ENCODE measurements around the gene IYD.
"Not testable (repeated sequence)": the region's sequence is repeated elsewhere in the genome, so short reads cannot be mapped to it uniquely, and the experiment has no call there.

The IYD gene

DNA sequence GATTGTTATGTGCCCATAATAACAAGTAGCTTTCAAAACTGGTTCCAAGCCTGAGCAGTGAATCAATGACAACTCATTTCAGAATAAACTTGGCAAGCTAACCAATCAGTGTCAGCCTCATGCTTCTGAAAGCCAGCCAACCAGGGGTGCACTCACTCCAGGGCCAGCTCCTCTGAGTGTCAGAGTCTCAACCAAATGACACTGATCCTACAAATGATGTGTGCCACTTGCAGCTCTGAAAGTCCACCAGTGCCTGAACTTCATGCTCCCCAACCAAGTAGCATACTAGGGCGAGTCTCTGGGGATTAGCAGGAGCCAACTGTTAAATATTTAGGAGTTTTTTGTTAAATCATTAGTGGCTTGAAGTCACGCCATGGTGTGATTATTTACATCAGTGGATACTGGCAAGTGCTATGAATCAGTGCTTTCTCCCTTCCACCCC is 4.5 kb downstream of the IYD start:
- Histone ChIP-seq H3K4me1 (ENCODE audit: insufficient read depth, low read length) (no peaks in the 10 kb centered on the region), H3K9me3 (ENCODE audit: insufficient read depth, low read depth, low read length) (no peaks in the 10 kb centered on the region), H3K27me3 (ENCODE audit: insufficient read depth, low read length) (no peaks in the 10 kb centered on the region), H3K36me3 (ENCODE audit: insufficient read depth, low read length) (no peaks in the 10 kb centered on the region), H3K9ac (ENCODE audit: low read depth, low read length) (no peak overlapping the region), H3K27ac (ENCODE audit: low read depth, low read length) (no peak overlapping the region), H3K4me3 (ENCODE audit: low read length) (no peak overlapping the region)
- WGBS = 78% methylated on average over 2 of the region's 2 CpGs

DNA sequence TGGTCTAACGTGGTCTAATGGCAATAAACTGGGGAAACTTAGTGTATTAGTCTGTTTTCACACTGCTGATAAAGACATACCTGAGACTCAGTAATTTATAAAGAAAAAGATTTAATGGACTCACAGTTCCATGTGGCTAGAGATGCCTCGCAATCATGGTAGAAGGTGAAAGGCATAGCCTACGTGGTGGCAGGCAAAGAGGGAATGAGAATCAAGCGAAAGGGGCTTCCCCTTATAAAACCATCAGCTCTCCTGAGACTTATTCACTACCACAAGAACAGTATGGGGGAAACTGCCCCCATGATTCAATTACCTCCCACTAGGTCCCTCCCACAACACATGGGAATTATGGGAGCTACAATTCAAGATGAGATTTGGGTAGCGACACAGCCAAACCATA is 5.5 kb downstream of the IYD start:
- WGBS = 74% methylated on average over 5 of the region's 5 CpGs
- not testable (repeated sequence) for H3K9ac ChIP-seq (ENCODE audit: low read depth, low read length); H3K27me3 ChIP-seq (ENCODE audit: insufficient read depth, low read length); H3K9me3 ChIP-seq (ENCODE audit: insufficient read depth, low read depth, low read length); H3K4me1 ChIP-seq (ENCODE audit: insufficient read depth, low read length); H3K4me3 ChIP-seq (ENCODE audit: low read length); H3K27ac ChIP-seq (ENCODE audit: low read depth, low read length); H3K36me3 ChIP-seq (ENCODE audit: insufficient read depth, low read length)

DNA sequence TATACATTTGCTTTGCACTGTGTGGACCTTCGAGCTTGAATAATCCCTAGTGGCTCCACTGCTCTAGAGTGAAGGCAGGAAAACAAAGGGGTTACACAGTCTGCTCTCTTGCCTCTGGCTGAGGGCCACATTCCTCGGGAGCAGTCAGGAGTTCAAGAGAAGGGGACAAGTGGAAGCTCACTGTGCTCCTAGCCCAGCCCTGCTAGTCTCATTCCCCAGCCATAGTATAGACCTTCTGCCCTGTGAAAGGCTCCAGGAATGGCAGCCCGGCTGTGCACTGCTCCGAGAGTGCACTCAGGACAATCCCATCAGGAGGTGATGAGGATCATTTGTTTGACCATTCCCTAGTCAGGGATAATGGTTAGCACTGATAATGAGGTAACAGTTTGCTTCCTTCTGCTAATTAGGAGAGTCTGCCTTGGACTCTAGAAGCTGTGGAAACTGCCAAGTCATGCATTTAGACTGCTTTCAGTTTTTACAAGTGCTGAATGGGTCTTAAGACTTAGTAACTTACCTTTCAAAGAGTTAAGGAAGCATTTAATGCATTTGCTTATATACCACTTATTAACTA is 8.5 kb downstream of the IYD start:
- no peak overlapping the region for H3K4me3 ChIP-seq (ENCODE audit: low read length)
- no peak overlapping the region for H3K9ac ChIP-seq (ENCODE audit: low read depth, low read length)
- no peak overlapping the region for H3K27ac ChIP-seq (ENCODE audit: low read depth, low read length)
- 80% methylated on average over 4 of the region's 4 CpGs for WGBS
- no peaks in the 10 kb centered on the region for H3K4me1 ChIP-seq (ENCODE audit: insufficient read depth, low read length)
- no peaks in the 10 kb centered on the region for H3K27me3 ChIP-seq (ENCODE audit: insufficient read depth, low read length)
- no peaks in the 10 kb centered on the region for H3K9me3 ChIP-seq (ENCODE audit: insufficient read depth, low read depth, low read length)
- no peaks in the 10 kb centered on the region for H3K36me3 ChIP-seq (ENCODE audit: insufficient read depth, low read length)

DNA sequence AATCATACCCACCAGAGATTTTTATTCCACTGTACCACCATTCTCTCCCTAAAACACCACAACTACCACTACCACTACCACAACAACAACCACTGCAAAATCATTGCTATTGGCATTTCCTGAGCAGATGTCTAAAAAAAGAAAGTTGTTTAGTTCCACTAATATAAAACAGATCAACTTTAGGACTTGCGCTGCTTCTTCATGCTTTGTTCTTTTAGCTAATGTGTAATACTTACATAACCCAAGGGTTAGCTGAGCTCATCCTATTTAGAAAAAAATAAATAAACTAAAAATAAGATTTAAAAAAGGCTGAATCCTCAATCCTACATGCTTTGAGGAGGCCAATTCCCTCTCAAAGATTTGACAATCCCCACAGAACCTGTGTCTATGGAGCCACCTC is 11.4 kb downstream of the IYD start:
- Histone ChIP-seq H3K27me3 (ENCODE audit: insufficient read depth, low read length) (no peaks in the 10 kb centered on the region), H3K9ac (ENCODE audit: low read depth, low read length) (no peak overlapping the region), H3K27ac (ENCODE audit: low read depth, low read length) (no peak overlapping the region), H3K36me3 (ENCODE audit: insufficient read depth, low read length) (no peaks in the 10 kb centered on the region), H3K9me3 (ENCODE audit: insufficient read depth, low read depth, low read length) (no peaks in the 10 kb centered on the region), H3K4me1 (ENCODE audit: insufficient read depth, low read length) (no peaks in the 10 kb centered on the region), H3K4me3 (ENCODE audit: low read length) (no peak overlapping the region)
- no CpG with 5 or more reads among the region's 1 CpG for WGBS

DNA sequence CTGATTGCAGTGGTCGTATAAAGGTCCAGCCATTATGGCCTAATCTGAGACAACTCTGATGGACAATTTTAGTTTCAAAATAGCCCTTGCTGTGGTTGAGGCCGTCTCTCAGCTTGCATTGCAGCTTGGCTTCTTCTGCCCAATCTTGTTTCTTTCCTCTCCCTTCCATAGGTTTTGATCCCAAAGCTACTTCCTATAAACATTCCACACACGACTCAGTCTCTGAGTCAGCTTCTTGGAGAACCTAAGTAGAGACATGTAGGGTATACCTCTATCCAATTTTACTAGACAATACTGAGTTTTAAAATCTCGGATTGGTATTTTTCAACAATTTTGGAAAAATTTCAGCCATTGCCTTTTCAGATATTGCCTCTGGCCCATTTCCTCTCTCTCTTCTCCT is 13.4 kb downstream of the IYD start:
- no peaks in the 10 kb centered on the region for H3K27me3 ChIP-seq (ENCODE audit: insufficient read depth, low read length)
- H3K4me3 ChIP-seq (ENCODE audit: low read length) = no peak overlapping the region
- no peaks in the 10 kb centered on the region for H3K36me3 ChIP-seq (ENCODE audit: insufficient read depth, low read length)
- WGBS = 91% methylated on average over 4 of the region's 4 CpGs
- no peaks in the 10 kb centered on the region for H3K4me1 ChIP-seq (ENCODE audit: insufficient read depth, low read length)
- H3K9ac ChIP-seq (ENCODE audit: low read depth, low read length) = no peak overlapping the region
- no peak overlapping the region for H3K27ac ChIP-seq (ENCODE audit: low read depth, low read length)
- no peaks in the 10 kb centered on the region for H3K9me3 ChIP-seq (ENCODE audit: insufficient read depth, low read depth, low read length)

DNA sequence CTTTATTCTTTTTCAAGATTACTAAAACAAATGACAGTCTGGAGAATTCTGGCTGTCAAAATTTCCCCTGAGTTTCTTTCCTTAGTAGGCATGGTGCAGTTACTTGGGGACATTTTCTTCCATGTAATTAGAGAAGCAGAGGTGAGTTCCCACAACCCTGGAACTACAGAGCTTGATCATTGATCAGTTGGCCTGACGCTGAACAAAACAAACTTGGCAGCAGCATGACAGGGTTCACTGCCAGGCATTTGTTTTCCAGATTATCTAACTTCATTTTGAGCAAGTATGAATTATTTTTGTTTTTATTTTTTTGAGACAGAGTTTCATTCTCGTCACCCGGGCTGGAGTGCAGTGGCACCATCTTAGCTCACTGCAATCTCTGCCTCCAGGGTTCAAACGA is 22.6 kb downstream of the IYD start:
- 90% methylated on average over 4 of the region's 4 CpGs for WGBS
- Histone ChIP-seq H3K9me3 (ENCODE audit: insufficient read depth, low read depth, low read length) (no peaks in the 10 kb centered on the region), H3K27me3 (ENCODE audit: insufficient read depth, low read length) (peaks cover 6% of the 10 kb centered on the region), H3K4me1 (ENCODE audit: insufficient read depth, low read length) (no peaks in the 10 kb centered on the region), H3K4me3 (ENCODE audit: low read length) (no peak overlapping the region), H3K27ac (ENCODE audit: low read depth, low read length) (no peak overlapping the region), H3K36me3 (ENCODE audit: insufficient read depth, low read length) (no peaks in the 10 kb centered on the region), H3K9ac (ENCODE audit: low read depth, low read length) (no peak overlapping the region)

DNA sequence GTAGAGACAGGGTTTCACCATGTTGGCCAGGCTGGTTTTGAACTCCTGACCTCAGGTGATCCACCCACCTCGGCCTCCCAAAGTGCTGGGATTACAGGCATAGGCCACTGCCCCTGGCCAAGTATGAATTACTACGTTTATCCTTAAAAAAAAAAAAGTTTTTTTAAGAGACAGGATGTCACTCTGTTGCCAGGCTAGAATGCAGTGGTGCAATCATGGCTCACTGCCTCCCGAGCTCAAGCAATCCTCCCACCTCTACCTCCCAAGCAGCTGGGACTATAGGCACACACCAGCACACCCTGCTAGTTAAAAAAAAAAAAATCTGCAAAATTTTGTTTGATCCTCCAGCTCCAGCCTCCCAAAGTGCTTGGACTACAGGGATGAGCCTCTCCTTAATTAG is 23.1 kb downstream of the IYD start:
- Histone ChIP-seq H3K9me3 (ENCODE audit: insufficient read depth, low read depth, low read length) (no peaks in the 10 kb centered on the region), H3K9ac (ENCODE audit: low read depth, low read length) (no peak overlapping the region), H3K4me1 (ENCODE audit: insufficient read depth, low read length) (no peaks in the 10 kb centered on the region), H3K27ac (ENCODE audit: low read depth, low read length) (no peak overlapping the region), H3K4me3 (ENCODE audit: low read length) (no peak overlapping the region), H3K27me3 (ENCODE audit: insufficient read depth, low read length) (peaks cover 6% of the 10 kb centered on the region), H3K36me3 (ENCODE audit: insufficient read depth, low read length) (no peaks in the 10 kb centered on the region)
- 94% methylated on average over 3 of the region's 3 CpGs for WGBS

DNA sequence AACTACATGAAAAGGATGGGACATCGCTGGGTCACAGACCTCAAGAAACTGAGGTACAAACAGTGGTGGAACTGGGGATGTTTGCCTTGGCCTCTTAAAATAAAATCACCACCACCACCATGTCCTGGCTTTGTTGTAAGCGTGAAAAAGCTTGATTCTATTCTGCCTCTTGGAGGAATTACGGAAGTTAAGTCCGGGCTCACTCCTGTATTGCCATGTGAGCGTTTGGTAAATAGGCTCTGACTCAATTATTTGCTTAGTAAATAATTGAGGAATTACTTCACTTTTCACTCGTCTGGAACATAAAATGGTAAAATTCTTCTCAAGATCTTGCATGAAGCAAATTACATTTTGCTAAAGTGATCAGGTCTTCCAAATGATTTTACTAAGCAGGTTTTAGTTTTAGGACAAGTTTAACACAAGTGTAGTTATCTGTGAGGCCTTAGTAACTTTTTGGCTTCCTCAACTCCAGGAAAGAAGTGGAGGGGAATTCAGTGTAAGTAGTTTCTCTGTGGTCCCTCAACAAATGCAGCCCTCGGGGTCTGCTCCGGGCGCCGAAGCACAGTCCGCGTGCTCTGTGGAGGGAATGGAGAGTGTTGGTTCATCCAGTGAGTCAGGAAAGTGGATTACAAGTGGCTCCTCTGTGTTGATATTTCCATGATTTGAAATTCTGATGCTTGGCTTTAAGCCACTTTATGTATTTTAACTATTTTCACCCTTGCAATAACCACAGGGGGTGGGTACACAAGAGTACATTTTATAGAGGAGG is 23.8 kb downstream of the IYD start:
- no peak overlapping the region for H3K27ac ChIP-seq (ENCODE audit: low read depth, low read length)
- no peak overlapping the region for H3K9ac ChIP-seq (ENCODE audit: low read depth, low read length)
- 95% methylated on average over 12 of the region's 12 CpGs for WGBS
- H3K4me3 ChIP-seq (ENCODE audit: low read length) = no peak overlapping the region
- H3K27me3 ChIP-seq (ENCODE audit: insufficient read depth, low read length) = peaks cover 6% of the 10 kb centered on the region
- no peaks in the 10 kb centered on the region for H3K4me1 ChIP-seq (ENCODE audit: insufficient read depth, low read length)
- H3K9me3 ChIP-seq (ENCODE audit: insufficient read depth, low read depth, low read length) = no peaks in the 10 kb centered on the region
- no peaks in the 10 kb centered on the region for H3K36me3 ChIP-seq (ENCODE audit: insufficient read depth, low read length)

DNA sequence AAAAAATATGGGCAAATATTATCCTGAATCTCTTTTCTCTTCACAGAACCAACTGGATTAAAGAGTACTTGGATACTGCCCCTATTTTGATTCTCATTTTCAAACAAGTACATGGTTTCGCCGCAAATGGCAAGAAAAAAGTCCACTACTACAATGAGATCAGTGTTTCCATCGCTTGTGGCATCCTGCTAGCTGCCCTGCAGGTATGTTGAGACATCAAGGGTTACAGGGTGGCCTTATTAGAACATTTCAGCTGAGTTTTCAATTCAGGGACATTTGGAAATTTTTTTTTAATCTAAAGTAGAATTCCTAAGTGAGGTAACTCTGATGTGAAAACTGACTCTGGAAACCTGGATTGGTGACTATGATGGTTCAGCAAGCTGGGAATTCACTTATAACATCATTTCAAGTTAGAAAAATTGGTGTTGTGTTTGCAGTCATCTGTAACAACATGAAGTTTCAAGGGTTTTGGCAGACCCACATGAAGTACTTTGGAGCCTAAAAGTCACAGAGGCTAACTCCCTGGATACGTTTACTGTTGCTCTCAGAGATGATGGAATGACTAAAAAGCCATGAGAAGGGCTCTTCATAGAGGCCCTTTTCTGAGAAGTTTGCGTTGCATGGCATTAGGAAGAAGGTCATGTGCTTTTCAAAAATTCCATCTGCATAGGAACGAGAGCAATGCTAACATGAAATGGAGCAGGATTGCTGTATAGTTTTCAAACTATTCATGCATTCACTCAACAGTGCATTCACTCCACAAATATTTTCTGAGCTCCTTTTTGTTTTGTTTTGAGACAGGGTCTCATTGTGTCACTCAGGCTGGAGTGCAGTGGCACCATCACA is 25.5 kb downstream of the IYD start:
- 92% methylated on average over 6 of the region's 6 CpGs for WGBS
- H3K27me3 ChIP-seq (ENCODE audit: insufficient read depth, low read length) = peaks cover 6% of the 10 kb centered on the region
- no peak overlapping the region for H3K9ac ChIP-seq (ENCODE audit: low read depth, low read length)
- no peaks in the 10 kb centered on the region for H3K9me3 ChIP-seq (ENCODE audit: insufficient read depth, low read depth, low read length)
- H3K27ac ChIP-seq (ENCODE audit: low read depth, low read length) = no peak overlapping the region
- no peak overlapping the region for H3K4me3 ChIP-seq (ENCODE audit: low read length)
- no peaks in the 10 kb centered on the region for H3K4me1 ChIP-seq (ENCODE audit: insufficient read depth, low read length)
- H3K36me3 ChIP-seq (ENCODE audit: insufficient read depth, low read length) = no peaks in the 10 kb centered on the region

DNA sequence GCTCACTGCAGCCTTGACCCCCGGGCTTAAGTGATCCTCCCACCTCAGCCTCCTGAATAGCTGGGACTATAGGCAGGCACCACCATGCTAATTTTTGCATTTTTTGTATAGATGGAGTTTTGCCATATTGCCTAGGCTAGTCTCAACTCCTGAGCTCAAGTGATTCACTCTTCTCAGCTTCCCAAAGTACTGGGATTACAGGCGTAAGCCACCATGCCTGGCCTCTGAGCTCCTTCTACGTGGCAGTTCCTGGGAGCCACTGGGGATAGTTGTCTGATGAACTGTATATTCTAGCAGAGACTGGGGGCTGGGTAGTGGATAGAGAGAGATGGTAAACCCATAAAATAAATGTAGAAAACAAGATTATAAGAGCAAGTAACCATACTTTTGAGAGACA is 26.1 kb downstream of the IYD start:
- no peaks in the 10 kb centered on the region for H3K9me3 ChIP-seq (ENCODE audit: insufficient read depth, low read depth, low read length)
- no peaks in the 10 kb centered on the region for H3K4me1 ChIP-seq (ENCODE audit: insufficient read depth, low read length)
- H3K4me3 ChIP-seq (ENCODE audit: low read length) = no peak overlapping the region
- H3K9ac ChIP-seq (ENCODE audit: low read depth, low read length) = no peak overlapping the region
- H3K36me3 ChIP-seq (ENCODE audit: insufficient read depth, low read length) = no peaks in the 10 kb centered on the region
- no peak overlapping the region for H3K27ac ChIP-seq (ENCODE audit: low read depth, low read length)
- peaks cover 6% of the 10 kb centered on the region for H3K27me3 ChIP-seq (ENCODE audit: insufficient read depth, low read length)
- 94% methylated on average over 3 of the region's 3 CpGs for WGBS

DNA sequence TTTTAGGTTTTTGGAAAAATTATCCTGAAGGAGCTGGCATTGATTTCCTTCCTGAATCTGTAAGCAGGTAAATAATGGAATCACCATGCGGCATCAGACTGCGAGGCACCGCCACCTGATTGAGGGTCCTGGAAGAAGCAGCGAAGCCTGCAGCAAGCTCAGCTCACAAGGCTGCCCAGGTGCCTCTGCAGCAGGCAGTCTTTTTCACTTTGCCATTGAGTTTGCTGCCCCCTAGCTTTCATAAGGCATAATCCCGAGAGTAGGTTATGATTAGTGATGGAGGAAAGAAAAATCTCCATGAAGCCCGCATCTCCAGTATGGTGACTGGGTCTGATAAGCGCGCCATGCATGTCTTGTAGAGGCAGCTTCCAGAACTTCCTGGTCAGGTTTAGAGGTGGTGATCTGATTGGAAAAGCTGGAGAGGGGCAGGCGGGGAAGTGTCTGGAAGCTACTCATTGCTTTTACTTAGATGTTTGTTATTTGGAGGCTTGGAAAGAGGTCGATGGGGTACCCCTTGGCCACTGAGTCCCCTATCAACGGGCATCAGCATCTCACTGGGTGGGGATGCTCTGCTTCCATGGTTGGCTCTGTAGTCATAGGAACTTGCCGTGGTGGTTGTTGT is 26.7 kb downstream of the IYD start:
- no peak overlapping the region for H3K4me3 ChIP-seq (ENCODE audit: low read length)
- H3K36me3 ChIP-seq (ENCODE audit: insufficient read depth, low read length) = no peaks in the 10 kb centered on the region
- no peak overlapping the region for H3K27ac ChIP-seq (ENCODE audit: low read depth, low read length)
- H3K4me1 ChIP-seq (ENCODE audit: insufficient read depth, low read length) = no peaks in the 10 kb centered on the region
- peaks cover 6% of the 10 kb centered on the region for H3K27me3 ChIP-seq (ENCODE audit: insufficient read depth, low read length)
- no peak overlapping the region for H3K9ac ChIP-seq (ENCODE audit: low read depth, low read length)
- no peaks in the 10 kb centered on the region for H3K9me3 ChIP-seq (ENCODE audit: insufficient read depth, low read depth, low read length)
- WGBS = 51% methylated on average over 11 of the region's 12 CpGs

Measured in HUES64 (cell line).